ENCODE data around the gene PRSS21.
A peak's percentile ranks its signal among the peaks of the same experiment; 100 is the strongest.

PRSS21 gene

DNA sequence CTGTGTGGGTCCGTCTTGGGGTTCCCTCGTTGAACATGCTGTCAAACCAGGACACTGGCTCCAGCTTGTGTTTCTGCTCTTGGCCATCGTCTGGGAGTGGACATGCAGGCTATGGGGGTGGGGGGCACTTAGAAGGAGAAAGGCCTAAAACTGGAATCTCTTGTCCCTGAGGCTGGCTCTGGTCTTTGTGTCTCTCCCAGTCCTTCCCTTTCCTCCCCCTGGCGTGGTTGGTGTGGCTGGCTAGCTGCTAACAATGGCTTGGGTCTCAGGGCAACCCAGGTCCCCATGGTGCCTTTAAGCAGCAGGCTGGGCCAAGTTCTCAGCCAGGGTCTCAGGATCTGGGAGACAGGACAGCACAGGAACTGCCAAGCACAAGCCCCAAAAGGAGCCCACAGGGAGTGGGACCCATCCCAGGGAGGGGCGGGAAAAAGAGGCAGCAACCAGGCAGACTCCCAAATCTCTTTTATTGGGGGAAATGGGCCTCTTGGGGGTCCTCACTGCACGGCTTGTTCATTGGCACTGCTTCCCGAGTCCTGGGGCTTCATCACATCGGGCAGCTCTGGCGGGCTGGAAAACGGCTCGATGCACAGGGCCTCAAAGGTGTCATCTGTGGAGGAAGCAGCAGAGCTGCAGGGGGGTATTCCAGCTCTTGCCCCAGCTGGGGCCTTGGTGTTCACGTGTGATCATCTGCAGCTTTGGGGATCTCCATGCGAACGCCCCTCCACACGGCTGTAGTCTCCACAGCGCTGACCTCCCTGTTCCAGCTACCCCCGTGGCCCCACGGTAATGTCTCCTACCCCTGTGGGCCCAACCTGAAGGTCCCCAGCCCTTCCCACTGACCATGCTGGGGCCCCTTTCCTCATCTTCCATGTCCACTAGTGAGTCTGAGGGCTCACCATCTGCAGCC, 45.3 kb upstream of the PRSS21 start:
- Histone ChIP-seq H3K4me3 (ENCODE audit: low read depth, low read length) (no peak overlapping the region), H3K4me1 (ENCODE audit: control insufficient read depth, insufficient read depth, low read length) (no peaks in the 10 kb centered on the region; the same call in 1 of the 2 replicates), H3K9me3 (ENCODE audit: control insufficient read depth, insufficient read depth, low read depth, low read length) (no peaks in the 10 kb centered on the region), H3K27ac (ENCODE audit: extremely low read depth, low read depth, low read length) (no peak overlapping the region), H3K36me3 (ENCODE audit: control insufficient read depth in 2 of 2, insufficient read depth in 1 of 2, low read length in 2 of 2) (peaks cover 14 to 92% of the 10 kb centered on the region in 2 experiments)
- ChIA-PET CTCF (interaction anchor here (0.7 to 1.1 kb wide), 3 partner anchors 18 to 155 kb away, joined by 3 to 4 read pairs (median 3); no protein-coding TSS in a partner anchor), POLR2A (interaction anchor here (0.6 to 1.6 kb wide), 3 partner anchors 15 to 55 kb away, joined by 3 to 6 read pairs (median 4); partner anchors contain the start of gene SRRM2)
- TF ChIP-seq WT1 (tag by site-specific recombination; IDR thresholded peaks at IDR 0.05), result no peak
- TF ChIP-seq, protein P1, sequence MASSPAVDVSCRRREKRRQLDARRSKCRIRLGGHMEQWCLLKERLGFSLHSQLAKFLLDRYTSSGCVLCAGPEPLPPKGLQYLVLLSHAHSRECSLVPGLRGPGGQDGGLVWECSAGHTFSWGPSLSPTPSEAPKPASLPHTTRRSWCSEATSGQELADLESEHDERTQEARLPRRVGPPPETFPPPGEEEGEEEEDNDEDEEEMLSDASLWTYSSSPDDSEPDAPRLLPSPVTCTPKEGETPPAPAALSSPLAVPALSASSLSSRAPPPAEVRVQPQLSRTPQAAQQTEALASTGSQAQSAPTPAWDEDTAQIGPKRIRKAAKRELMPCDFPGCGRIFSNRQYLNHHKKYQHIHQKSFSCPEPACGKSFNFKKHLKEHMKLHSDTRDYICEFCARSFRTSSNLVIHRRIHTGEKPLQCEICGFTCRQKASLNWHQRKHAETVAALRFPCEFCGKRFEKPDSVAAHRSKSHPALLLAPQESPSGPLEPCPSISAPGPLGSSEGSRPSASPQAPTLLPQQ (tag by site-specific recombination; IDR thresholded peaks at IDR 0.05), result peak; percentile 83
- TF ChIP-seq ZNF2 (tag by site-specific recombination; IDR thresholded peaks at IDR 0.05), result peak; percentile 26; the same call in 1 of the 2 replicates
- TF ChIP-seq GLIS2 (tag by site-specific recombination; IDR thresholded peaks at IDR 0.05), result peak; percentile 63
- TF ChIP-seq, protein P2, sequence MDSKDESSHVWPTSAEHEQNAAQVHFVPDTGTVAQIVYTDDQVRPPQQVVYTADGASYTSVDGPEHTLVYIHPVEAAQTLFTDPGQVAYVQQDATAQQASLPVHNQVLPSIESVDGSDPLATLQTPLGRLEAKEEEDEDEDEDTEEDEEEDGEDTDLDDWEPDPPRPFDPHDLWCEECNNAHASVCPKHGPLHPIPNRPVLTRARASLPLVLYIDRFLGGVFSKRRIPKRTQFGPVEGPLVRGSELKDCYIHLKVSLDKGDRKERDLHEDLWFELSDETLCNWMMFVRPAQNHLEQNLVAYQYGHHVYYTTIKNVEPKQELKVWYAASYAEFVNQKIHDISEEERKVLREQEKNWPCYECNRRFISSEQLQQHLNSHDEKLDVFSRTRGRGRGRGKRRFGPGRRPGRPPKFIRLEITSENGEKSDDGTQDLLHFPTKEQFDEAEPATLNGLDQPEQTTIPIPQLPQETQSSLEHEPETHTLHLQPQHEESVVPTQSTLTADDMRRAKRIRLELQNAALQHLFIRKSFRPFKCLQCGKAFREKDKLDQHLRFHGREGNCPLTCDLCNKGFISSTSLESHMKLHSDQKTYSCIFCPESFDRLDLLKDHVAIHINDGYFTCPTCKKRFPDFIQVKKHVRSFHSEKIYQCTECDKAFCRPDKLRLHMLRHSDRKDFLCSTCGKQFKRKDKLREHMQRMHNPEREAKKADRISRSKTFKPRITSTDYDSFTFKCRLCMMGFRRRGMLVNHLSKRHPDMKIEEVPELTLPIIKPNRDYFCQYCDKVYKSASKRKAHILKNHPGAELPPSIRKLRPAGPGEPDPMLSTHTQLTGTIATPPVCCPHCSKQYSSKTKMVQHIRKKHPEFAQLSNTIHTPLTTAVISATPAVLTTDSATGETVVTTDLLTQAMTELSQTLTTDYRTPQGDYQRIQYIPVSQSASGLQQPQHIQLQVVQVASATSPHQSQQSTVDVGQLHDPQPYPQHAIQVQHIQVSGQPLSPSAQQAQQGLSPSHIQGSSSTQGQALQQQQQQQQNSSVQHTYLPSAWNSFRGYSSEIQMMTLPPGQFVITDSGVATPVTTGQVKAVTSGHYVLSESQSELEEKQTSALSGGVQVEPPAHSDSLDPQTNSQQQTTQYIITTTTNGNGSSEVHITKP (tag by site-specific recombination; IDR thresholded peaks at IDR 0.05), result 0 out of 2 replicates have a peak, but pooled peaks have one; percentile 9
- no peak for TF ChIP-seq OSR2 (tag by site-specific recombination; IDR thresholded peaks at IDR 0.05)
- TF ChIP-seq, protein P3, sequence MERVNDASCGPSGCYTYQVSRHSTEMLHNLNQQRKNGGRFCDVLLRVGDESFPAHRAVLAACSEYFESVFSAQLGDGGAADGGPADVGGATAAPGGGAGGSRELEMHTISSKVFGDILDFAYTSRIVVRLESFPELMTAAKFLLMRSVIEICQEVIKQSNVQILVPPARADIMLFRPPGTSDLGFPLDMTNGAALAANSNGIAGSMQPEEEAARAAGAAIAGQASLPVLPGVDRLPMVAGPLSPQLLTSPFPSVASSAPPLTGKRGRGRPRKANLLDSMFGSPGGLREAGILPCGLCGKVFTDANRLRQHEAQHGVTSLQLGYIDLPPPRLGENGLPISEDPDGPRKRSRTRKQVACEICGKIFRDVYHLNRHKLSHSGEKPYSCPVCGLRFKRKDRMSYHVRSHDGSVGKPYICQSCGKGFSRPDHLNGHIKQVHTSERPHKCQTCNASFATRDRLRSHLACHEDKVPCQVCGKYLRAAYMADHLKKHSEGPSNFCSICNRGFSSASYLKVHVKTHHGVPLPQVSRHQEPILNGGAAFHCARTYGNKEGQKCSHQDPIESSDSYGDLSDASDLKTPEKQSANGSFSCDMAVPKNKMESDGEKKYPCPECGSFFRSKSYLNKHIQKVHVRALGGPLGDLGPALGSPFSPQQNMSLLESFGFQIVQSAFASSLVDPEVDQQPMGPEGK (tag by site-specific recombination; IDR thresholded peaks at IDR 0.05), result 0 out of 2 replicates have a peak, but pooled peaks have one; percentile 31
- no peak for TF ChIP-seq ZNF660 (tag by site-specific recombination; IDR thresholded peaks at IDR 0.05)
- peak; percentile 32; the same call in 1 of the 2 replicates for TF ChIP-seq ZNF341 (tag by site-specific recombination; IDR thresholded peaks at IDR 0.05; ENCODE audit: low read depth)
- TF ChIP-seq ZFP69B (tag by site-specific recombination; IDR thresholded peaks at IDR 0.05), result peak; percentile 82
- TF ChIP-seq, protein P4, sequence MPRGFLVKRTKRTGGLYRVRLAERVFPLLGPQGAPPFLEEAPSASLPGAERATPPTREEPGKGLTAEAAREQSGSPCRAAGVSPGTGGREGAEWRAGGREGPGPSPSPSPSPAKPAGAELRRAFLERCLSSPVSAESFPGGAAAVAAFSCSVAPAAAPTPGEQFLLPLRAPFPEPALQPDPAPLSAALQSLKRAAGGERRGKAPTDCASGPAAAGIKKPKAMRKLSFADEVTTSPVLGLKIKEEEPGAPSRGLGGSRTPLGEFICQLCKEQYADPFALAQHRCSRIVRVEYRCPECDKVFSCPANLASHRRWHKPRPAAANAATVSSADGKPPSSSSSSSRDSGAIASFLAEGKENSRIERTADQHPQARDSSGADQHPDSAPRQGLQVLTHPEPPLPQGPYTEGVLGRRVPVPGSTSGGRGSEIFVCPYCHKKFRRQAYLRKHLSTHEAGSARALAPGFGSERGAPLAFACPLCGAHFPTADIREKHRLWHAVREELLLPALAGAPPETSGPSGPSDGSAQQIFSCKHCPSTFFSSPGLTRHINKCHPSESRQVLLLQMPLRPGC (tag by site-specific recombination; IDR thresholded peaks at IDR 0.05), result no peak
- TF ChIP-seq ZNF214 (tag by site-specific recombination; IDR thresholded peaks at IDR 0.05; ENCODE audit: borderline replicate concordance), result no peak
- no peak for TF ChIP-seq EGR2 (tag by site-specific recombination; IDR thresholded peaks at IDR 0.05; ENCODE audit: low read depth)
- TF ChIP-seq ZNF121 (tag by site-specific recombination; IDR thresholded peaks at IDR 0.05), result no peak
- TF ChIP-seq ZBTB17 (tag by site-specific recombination; IDR thresholded peaks at IDR 0.05), result no peak
- TF ChIP-seq ZFHX2 (tag by site-specific recombination; conservative IDR thresholded peaks at IDR 0.05), result no peak
- TF ChIP-seq ZNF768 (tag by site-specific recombination; IDR thresholded peaks at IDR 0.05), result no peak
